Measurements from ENCODE around the gene NPIPB12.
A peak's percentile ranks its signal among the peaks of the same experiment; 100 is the strongest.
"Not testable (repeated sequence)": the region's sequence is repeated elsewhere in the genome, so short reads cannot be mapped to it uniquely, and the experiment has no call there.

NPIPB12 gene

DNA sequence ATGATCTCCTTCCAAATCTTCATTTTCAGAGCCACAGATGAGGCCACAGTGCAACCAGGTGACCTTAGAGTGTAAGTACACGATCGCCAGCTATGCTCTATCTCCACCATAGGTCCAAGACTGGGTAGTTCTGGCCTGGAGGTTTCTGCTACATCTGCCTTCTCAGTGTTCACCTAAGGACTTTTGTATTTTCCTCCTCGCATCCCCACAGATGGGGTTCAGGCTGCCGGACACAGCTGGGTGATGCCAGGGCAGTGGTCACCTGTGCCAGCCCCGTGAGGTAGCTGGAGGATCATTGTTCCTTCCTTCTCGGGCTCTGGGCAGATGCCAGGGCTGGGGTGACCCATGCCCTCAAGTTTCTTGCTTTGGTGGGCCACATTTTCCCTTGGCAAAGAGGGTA, at the start of gene NPIPB12:
NPIPB12 (minus strand) TSS at position 101 of the 400 bp plus-strand sequence.
- DNase-seq (ENCODE audit: low read depth), result not testable (repeated sequence)

GRCh38 chr16:29521520-29521919, 15.3 kb upstream of the NPIPB12 start:
- not testable (repeated sequence) for DNase-seq (ENCODE audit: low read depth)

DNA sequence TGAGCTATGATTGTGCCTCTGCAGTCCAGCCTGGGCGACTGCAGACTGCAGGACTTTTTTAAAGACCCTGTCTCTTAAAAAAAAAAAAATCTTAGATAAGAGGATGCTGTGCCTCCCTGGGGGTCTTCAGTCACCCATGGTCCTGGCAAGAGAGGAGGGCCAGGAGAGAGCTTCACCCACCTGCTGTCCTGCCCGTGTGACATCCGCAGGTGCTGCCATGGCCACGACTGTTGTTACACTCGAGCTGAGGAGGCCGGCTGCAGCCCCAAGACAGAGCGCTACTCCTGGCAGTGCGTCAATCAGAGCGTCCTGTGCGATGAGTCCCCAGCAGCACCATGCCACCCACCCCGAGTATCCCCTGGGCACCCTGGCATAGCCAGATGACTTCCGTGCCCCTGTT, 23.9 kb downstream of the NPIPB12 start:
- DNase-seq (ENCODE audit: low read depth), result not testable (repeated sequence)

GRCh38 chr16:29472065-29472464, 34.1 kb downstream of the NPIPB12 start:
- DNase-seq (ENCODE audit: low read depth), result not testable (repeated sequence)

DNA sequence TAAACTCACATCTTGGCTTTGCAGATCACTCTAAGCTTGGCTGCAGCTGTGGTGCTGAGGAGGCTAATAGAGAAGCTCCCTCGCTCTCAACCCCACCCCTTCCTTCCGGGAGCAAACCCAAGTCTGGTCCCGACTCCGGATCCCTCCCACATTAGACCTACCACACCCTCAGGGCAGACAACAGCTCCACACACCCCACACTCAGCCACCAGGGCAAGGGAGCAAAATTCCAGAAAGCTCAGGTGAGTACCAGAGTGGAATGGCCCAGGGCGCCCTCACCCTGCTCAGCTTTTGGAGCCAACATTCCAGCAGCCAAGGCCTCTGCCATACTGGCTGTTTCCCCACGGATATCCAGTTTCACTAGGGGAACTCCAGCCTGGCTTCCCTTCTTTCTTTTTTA, 36.5 kb downstream of the NPIPB12 start:
- DNase-seq (ENCODE audit: low read depth), result peak; percentile 12

GRCh38 chr16:29467654-29468366, 38.4 kb downstream of the NPIPB12 start:
- not testable (repeated sequence) for DNase-seq (ENCODE audit: low read depth)

GRCh38 chr16:29466904-29467303, 39.3 kb downstream of the NPIPB12 start:
- DNase-seq (ENCODE audit: low read depth), result not testable (repeated sequence)

DNA sequence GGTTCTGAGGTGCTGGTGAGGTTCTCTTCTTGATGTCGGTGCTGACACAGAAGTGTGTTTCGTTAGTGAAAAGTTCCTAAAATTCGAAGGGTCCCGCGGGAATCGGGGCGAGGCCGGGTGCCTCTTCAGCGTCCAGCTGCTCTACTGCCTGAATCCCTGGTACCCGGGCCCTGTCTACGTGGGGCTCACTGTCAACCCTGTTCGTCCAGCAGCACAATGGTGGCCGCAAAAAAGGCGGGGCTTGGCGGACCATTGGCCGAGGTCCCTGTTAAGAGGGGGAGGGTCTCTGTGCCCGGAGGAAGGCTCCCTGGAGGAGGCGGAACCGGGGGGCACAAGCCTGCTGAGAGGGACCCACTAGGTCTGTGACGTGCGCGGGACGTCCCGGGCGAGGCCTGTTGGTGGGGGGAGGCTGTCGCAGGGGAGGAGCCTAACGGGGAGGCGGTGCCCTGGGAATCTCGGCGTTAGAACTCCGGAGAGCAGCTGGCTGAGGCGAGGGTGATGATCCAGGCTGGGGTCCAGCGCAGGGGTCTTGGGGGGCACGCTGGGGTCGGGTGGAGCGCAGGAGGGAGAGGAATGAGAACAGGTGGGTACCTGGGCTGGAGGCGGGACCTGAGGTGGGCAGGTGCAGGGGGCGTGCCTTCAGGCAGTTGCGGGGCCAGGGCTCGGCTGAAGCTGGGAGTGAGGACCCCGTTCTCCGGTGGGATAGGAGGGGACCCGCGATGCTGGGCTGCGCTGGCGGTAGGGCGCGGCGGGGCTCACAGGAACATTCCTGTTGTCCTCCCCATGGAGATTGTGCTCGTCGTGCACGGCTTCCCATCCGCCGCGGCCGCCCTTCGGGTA, 40.0 kb downstream of the NPIPB12 start:
- not testable (repeated sequence) for DNase-seq (ENCODE audit: low read depth)

GRCh38 chr16:29460647-29461030, 45.6 kb downstream of the NPIPB12 start:
- DNase-seq (ENCODE audit: low read depth), result not testable (repeated sequence)

- not testable (repeated sequence) for DNase-seq (ENCODE audit: low read depth)
Measured at GRCh38 chr16:29459706-29460646, 46.2 kb downstream of the NPIPB12 start, which contains the start of gene SULT1A4. Gene SULT1A4 (plus strand): TSS chr16:29459913. CDS start chr16:29461386, 1,473 bp downstream.

- DNase-seq (ENCODE audit: low read depth), result not testable (repeated sequence)
Measured at GRCh38 chr16:29457660-29458059, 48.5 kb downstream of the NPIPB12 start.

DNA sequence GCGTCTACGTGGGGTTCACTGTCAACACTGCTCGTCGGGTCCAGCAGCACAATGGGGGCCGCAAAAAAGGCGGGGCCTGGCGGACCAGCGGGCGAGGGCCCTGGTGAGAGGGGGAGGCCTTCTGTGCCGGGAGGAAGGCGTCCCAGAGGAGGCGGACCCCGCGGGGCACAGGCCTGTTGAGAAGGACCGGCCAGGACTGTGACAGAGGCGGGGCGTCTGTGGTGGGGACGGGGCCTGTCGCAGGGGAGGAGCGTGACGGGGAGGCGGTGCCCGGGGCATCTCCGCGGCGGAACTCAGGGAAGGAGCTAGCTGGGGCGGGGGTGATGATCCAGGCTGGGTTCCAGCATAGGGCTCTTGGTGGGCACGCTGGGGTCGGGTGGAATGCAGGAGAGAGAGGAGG, 51.4 kb downstream of the NPIPB12 start:
- not testable (repeated sequence) for DNase-seq (ENCODE audit: low read depth)

DNA sequence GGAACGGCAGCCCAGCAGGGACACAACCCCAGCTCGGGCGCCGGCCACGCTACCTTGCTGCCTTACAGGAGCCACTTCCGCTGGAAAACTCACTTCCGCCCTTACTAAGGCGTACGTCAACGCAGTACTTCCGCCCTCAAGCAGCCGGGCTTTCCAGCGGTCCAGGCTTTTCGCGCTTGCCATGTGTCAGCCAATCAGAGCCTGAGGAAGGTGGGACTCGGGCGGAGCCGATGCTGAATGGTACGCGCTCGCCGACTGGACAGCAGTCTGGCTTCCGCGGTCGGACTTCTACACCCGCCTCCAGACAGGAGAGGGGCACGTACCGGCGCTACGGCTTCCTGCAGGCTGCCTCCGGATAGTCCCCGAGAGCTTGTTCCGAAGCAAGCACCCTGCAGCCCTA, 51.9 kb downstream of the NPIPB12 start, which contains the start of the genes BOLA2 and SLX1B:
BOLA2 (minus strand) TSS at position 83 of the 400 bp plus-strand sequence. CDS start 98 bp downstream, outside the sequence.
SLX1B (plus strand) TSS at position 265 of the 400 bp plus-strand sequence.
- DNase-seq (ENCODE audit: low read depth), result not testable (repeated sequence)

DNA sequence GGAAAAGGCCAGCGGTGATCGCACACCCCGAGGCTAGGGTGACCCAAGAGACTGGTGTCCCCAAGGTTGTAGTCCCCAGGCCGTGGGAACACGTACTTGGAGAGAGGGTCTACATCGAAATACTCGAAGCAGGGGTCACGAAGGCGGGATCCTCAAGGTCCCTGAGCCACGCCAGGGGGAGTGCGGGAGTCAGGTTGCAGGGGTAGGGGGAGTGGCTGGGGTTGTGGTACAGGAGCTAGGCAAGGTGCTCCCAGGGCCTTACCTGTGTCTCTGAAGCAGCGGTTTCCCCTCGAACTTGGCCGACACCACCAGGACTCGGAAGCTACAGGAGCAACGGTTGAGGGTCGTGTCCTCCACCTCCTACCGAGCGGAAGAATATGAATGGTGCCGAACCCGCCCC, 52.5 kb downstream of the NPIPB12 start:
- not testable (repeated sequence) for DNase-seq (ENCODE audit: low read depth)

Data from stimulated activated CD8-positive, alpha-beta memory T cell treated with anti-CD3 and anti-CD28 coated beads, Interleukin-12 subunit alpha, Interleukin-12 subunit beta, amount 100 ng/mL, for 4 hours (primary cell).